Astrocyte (in vitro differentiated cells and primary cell): ENCODE data around the gene ZBTB16.

Experiments used
- CTCF ChIP-seq: IDR thresholded peaks from 2 replicates; pipeline ENCODE4 v1.5.1; 2011; ENCODE audit warnings: low read depth, mild to moderate bottlenecking, inconsistent platforms, low read length, moderate library complexity; ENCODE audit not compliant: insufficient read depth
- EZH2 ChIP-seq: IDR thresholded peaks from 2 replicates; pipeline ENCODE4 v1.6.1; 2012; ENCODE audit warnings: mild to moderate bottlenecking, low read length, inconsistent platforms; ENCODE audit not compliant: insufficient read depth

GRCh38 chr11:114152162-114152561 lies 92.7 kb downstream of the ZBTB16 start:
- TF ChIP-seq CTCF (no peak), EZH2 (no peak)
